ENCODE results near the gene PER2. TPM values are rescaled to one million over a fixed set of nuclear protein-coding genes. Genes with fewer than 3 reads are reported as not detected.

PER2 gene
- total and polyA plus RNA-seq, 10 of the 15 experiments (the other 5 are each of a cell fraction or from before 2014, with no cell fraction given): 1.5 to 15.1 (median 4.6) TPM

GRCh38 chr2:238239863-238240756, 48.3 kb downstream of the PER2 start, which contains the start of gene HES6:
TSS of gene HES6 (minus strand) at chr2:238240038. CDS start at chr2:238239905, 133 bp downstream.
- H3K27ac ChIP-seq (ENCODE audit: control insufficient read depth, insufficient read depth): no peak within 1 kb of the TSS
- ChIA-PET POLR2A (interaction anchor here (0.5 to 0.6 kb wide), 3 partner anchors 38 to 455 kb away, joined by 3 to 6 read pairs (median 3); no protein-coding TSS in a partner anchor), SMC1A (ENCODE audit: uncharacterized antibody, unreplicated experiment) (interaction anchor here (1.1 kb wide), 1 partner anchor 83 kb away, joined by 3 read pairs; no protein-coding TSS in a partner anchor), CTCF (interaction anchor here (0.7 to 0.9 kb wide), 2 partner anchors 9 to 382 kb away, joined by 3 read pairs; no protein-coding TSS in a partner anchor), RAD21 (ENCODE audit: unreplicated experiment) (no interaction called here)
- H3K9ac ChIP-seq (ENCODE audit: control insufficient read depth, insufficient read depth, low read length): no peak within 1 kb of the TSS
- H3K4me3 ChIP-seq: peak within 1 kb of the TSS; percentile 72
- H3K79me2 ChIP-seq (ENCODE audit: control insufficient read depth, insufficient read depth, low read length): no peaks in the 10 kb centered on the region
- 4% methylated on average over 79 of the region's 105 CpGs for WGBS (ENCODE audit: insufficient coverage, insufficient replicate concordance, low lambda C conversion rate, missing lambda C conversion rate)
- ATAC-seq (peak; percentile 94), DNase-seq (ENCODE audit: low read depth, low spot score) (no peak), FAIRE-seq (no peak)
- BruUV-seq (replicated peaks): no TSS peak
- in situ Hi-C loops (cut with MboI) (no loop called here), intact Hi-C loops (cut with micrococcal nuclease; ENCODE audit: unreplicated experiment) (loop anchor here (5.0 kb wide), 1 partner anchor 38 kb away; the partner anchor contains the start of gene ILKAP)
- peak within 1 kb of the TSS; percentile 65 for H2AFZ ChIP-seq (ENCODE audit: control insufficient read depth, low read depth, low read length)
- no peaks in the 10 kb centered on the region for H4K20me1 ChIP-seq (ENCODE audit: control insufficient read depth, insufficient read depth)
- peak within 1 kb of the TSS; percentile 92 for H3K4me2 ChIP-seq (ENCODE audit: control insufficient read depth, insufficient read depth)
- H3K36me3 ChIP-seq (ENCODE audit: control insufficient read depth in 2 of 2, insufficient read depth in 2 of 2, low read length in 1 of 2): no peaks in the 10 kb centered on the region; a peak in 1 of 4 replicates
- no peaks in the 10 kb centered on the region for H3K9me3 ChIP-seq (replicated peaks; ENCODE audit: control insufficient read depth, insufficient read depth, low read length)
- H3K4me1 ChIP-seq (ENCODE audit: control insufficient read depth, insufficient read depth, low read length): 0 out of 2 replicates have a peak, but pooled peaks cover 3% of the 10 kb centered on the region
- peaks cover 0 to 8% of the 10 kb centered on the region in 2 experiments; a peak in 3 of 4 replicates for H3K27me3 ChIP-seq (replicated peaks in 1 of 2; ENCODE audit: control insufficient read depth in 2 of 2, insufficient read depth in 2 of 2, low read length in 1 of 2)
- TF ChIP-seq NR2C2 (IDR thresholded peaks at IDR 0.05; ENCODE audit: borderline replicate concordance, control insufficient read depth, insufficient read length, low read depth) (no peak), IRF4 (IDR thresholded peaks at IDR 0.05; ENCODE audit: low read depth, low read length) (no peak), RELA (IDR thresholded peaks at IDR 0.05; ENCODE audit: borderline replicate concordance, partially characterized antibody) (no peak), POLR2AphosphoS2 (IDR thresholded peaks at IDR 0.05; ENCODE audit: low read depth, low read length) (no peak), SREBF2 (IDR thresholded peaks at IDR 0.05; ENCODE audit: low read length) (no peak), USF1 (IDR thresholded peaks at IDR 0.05; ENCODE audit: borderline replicate concordance, extremely low read length, insufficient read depth, low read depth, low read length) (no peak), CBX5 (IDR thresholded peaks at IDR 0.05; ENCODE audit: low read depth) (no peak), USF2 (IDR thresholded peaks at IDR 0.05; ENCODE audit: borderline replicate concordance, low read depth, low read length) (no peak), KAT2A (conservative IDR thresholded peaks at IDR 0.05; ENCODE audit: control insufficient read depth, low read depth, low read length) (no peak), PBX3 (IDR thresholded peaks at IDR 0.05; ENCODE audit: insufficient replicate concordance, low read depth, low read length) (no peak), CREB1 (IDR thresholded peaks at IDR 0.05; ENCODE audit: low read depth) (no peak), ZBED1 (IDR thresholded peaks at IDR 0.05; ENCODE audit: borderline replicate concordance) (no peak), POLR2A (IDR thresholded peaks at IDR 0.05; ENCODE audit: low read depth, low read length) (peak; percentile 84), CREM (IDR thresholded peaks at IDR 0.05; ENCODE audit: low read depth) (no peak), TCF3 (IDR thresholded peaks at IDR 0.05; ENCODE audit: borderline replicate concordance, insufficient read depth, low read depth, low read length) (no peak), FOXM1 (IDR thresholded peaks at IDR 0.05; ENCODE audit: low read depth, low read length) (no peak), BACH1 (IDR thresholded peaks at IDR 0.05; ENCODE audit: borderline replicate concordance) (0 out of 2 replicates have a peak, but pooled peaks have one; percentile 63)
- TF ChIP-seq, protein P1, sequence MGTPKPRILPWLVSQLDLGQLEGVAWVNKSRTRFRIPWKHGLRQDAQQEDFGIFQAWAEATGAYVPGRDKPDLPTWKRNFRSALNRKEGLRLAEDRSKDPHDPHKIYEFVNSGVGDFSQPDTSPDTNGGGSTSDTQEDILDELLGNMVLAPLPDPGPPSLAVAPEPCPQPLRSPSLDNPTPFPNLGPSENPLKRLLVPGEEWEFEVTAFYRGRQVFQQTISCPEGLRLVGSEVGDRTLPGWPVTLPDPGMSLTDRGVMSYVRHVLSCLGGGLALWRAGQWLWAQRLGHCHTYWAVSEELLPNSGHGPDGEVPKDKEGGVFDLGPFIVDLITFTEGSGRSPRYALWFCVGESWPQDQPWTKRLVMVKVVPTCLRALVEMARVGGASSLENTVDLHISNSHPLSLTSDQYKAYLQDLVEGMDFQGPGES (IDR thresholded peaks at IDR 0.05): no peak
- TF ChIP-seq, protein P2, sequence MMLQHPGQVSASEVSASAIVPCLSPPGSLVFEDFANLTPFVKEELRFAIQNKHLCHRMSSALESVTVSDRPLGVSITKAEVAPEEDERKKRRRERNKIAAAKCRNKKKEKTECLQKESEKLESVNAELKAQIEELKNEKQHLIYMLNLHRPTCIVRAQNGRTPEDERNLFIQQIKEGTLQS (IDR thresholded peaks at IDR 0.05; ENCODE audit: borderline replicate concordance, extremely low read depth, low read depth, low read length): no peak

All from GM12878 (cell line).